HG03280 (cell line): ENCODE results near the gene PCGF3.
"Not testable (repeated sequence)": the region's sequence is repeated elsewhere in the genome, so short reads cannot be mapped to it uniquely, and the experiment has no call there.

Experiments used
- ATAC-seq: cut with Tn5 transposase; IDR thresholded peaks from one replicate; pipeline ENCODE4 v1.9.1; 2021; ENCODE audit warnings: mild to moderate bottlenecking, moderate library complexity; ENCODE audit not compliant: unreplicated experiment

PCGF3 gene

GRCh38 chr4:762211-763190 lies 56.9 kb downstream of the PCGF3 start:
- no peak for ATAC-seq

DNA sequence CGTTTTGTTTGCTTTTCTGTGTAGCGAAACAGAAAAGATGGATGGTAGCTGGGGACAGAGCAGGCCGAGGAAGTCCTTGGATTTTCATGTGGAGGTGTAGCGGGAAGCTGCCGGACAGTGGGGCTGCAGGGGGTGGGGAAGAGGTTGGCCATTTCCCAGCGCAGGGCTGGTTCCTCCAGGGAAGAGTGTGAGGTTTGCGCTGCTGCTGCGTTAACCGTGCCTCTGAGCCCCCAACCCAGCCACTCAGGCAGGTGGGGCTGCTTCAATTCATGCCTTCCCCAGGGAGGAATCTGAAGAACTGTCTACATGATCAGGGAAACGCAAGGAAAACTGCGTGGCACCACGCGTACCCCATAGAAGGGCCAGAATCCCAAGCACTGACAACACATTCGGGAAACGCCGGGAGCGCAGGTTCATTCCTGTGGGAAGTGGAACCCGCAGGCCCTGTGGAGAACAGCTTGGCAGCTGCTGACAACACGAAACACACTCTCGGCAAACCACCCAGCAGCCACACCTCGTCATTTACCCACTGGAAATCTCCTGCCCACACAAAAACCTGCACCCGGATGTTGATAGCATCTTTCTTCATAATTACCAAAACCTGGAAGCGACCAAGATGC lies 57.7 kb downstream of the PCGF3 start:
- ATAC-seq, result no peak

DNA sequence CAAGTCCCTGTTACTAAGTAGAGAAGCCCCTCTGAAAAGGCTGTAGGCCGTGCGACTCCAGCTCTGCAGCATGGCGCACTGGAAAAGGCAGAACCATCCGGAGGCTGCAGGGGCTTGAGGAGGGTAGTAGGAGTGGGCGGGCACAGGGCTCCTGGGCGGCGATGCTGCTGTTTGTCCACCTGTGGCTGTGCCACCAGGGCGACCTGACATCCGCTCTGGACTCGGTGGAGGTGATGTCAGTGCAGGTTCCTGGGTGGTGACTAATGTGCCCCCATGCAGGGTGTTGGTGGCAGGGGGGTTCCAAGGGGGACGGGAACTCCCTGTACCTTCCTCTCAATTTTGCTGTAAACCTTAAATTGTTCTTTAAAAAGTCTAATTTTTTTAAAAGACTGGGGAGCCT lies 58.3 kb downstream of the PCGF3 start:
- no peak for ATAC-seq

- ATAC-seq, result no peak
These were observed 59.0 kb downstream of the PCGF3 start for GRCh38 chr4:764405-765169.

DNA sequence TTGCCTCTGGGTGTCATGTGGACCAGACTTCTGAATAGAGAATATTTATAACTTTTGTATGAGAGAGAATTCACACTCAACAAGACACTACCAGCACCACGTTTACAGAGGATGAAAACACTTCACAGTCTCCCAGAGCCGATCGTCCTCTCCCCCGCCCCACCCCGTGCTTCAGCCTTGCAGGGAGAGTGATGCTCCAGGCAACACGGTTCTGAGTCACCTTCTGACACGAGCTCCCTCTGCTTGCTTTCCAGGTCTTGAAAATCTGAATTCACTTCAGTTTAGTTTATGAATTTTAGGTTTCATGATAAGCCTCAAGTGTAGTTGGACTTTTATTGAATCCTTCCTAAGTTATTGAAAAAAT lies 60.5 kb downstream of the PCGF3 start:
- no peak for ATAC-seq

DNA sequence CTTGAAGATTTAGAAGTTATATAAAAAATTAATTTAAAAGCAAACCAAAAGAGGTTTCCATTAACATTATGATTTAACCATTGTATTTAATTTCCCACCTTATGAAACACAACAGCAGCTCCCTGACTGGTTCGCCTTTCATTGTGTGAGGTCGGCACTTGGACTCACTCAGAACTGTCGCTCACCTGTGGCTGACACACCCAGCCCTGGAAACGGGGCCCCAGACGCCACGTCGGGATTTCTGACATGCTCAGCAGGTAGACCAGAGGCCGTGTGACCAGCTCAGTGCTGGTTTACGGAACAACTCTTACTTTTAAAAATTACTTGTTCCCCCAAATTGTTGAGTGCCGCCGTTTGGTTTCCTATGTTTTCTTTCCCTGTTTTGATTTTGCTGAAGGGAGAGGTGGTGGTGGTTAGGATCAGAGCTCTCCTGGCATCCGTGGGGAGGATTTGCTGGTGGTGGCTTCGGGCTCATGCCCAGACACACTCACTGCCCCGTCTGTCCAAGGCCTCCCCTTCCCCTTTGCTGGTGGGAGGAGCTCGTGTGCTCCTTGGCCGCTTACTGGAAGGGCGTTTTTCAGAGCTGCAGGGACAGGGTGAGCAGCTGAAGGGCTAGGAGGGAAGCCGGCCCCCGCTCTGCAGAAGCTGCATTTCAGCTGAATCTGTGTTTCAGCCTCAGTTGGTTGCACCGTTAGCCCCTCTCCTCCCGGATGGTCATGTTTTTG lies 61.1 kb downstream of the PCGF3 start:
- no peak for ATAC-seq

- ATAC-seq, result no peak
These were observed 62.4 kb downstream of the PCGF3 start for GRCh38 chr4:768076-768475.

- ATAC-seq, result no peak
These were observed 63.4 kb downstream of the PCGF3 start for GRCh38 chr4:768995-769394.

- ATAC-seq, result no peak
These were observed 63.9 kb downstream of the PCGF3 start for GRCh38 chr4:769511-769910.

DNA sequence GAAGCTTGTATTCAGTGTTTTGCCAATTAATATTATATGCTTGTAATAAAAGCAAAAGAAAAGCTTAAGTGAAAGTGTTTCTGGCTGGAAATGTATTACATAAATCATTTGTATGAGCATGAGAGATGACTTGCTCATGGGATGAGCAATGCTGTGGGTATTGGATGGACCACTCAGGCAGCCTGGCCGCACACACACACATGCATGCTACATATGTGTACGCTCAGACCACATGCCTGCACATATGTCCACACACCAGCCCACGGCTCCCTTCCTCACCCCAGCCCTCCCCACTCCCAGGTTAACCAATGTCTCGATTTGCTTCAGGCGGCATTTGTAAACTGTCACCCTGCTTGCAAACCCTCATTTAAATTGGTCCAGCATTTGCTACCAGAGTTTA lies 64.4 kb downstream of the PCGF3 start:
- no peak for ATAC-seq

GRCh38 chr4:771464-771863 lies 65.8 kb downstream of the PCGF3 start:
- no peak for ATAC-seq

DNA sequence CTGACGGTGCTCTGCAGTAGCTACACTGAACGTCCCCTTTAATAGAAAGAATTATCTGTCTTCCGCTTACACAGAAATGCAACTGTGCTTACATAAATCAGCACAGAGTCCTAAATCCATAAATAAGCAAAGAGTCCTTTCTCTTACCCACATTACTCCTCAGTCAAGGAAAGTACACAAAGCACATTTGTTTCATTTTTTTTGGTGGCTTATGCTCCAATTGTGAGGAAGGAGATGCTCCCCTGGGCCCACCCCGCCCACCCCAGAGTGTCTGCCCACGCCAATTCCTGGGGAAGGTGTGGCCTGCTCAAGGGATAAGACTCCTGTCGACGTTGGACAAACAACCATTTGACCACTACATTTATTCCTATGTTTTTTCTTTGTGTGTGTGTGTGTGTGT lies 66.5 kb downstream of the PCGF3 start:
- ATAC-seq, result no peak

- no peak for ATAC-seq
These were observed 67.1 kb downstream of the PCGF3 start for GRCh38 chr4:772776-773175.

DNA sequence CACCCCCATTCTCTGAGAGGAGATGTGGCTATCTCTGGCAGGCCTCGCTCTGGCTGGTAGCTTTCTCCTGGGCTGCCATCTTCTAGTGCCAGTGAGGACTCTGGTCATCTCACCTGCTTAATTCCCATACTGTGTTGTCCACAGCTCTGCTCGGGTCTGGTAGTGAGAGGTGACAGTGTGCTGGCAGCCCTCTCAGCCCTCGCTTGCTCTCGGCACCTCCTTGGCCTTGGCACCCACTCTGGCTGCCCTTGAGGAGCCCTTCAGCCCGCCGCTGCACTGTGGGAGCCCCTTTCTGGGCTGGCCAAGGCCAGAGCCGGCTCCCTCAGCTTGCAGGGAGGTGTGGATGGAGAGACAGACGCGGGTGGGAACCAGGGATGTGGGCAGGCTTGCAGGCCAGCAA lies 67.6 kb downstream of the PCGF3 start:
- ATAC-seq, result no peak

DNA sequence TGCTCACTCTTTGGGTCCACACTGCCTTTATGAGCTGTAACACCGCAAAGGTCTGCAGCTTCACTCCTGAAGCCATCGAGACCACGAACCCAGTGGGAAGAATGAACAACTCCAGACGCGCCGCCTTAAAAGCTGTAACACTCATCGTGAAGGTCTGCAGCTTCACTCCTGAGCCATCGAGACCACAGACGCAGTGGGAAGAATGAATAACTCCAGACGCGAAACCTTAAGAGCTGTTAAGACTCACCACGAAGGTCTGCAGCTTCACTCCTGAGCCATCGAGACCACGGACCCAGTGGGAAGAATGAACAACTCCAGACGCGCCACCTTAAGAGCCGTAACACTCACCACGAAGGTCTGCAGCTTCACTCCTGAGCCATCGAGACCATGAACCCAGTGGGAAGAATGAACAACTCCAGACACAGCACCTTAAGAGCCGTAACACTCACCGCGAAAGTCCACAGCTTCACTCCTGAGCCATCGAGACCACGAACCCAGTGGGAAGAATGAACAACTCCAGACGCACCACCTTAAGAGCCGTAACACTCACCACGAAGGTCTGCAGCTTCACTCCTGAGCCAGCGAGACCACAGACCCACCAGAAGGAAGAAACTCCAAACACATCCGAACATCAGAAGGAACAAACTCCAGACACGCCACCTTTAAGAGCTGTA lies 68.9 kb downstream of the PCGF3 start:
- not testable (repeated sequence) for ATAC-seq

- ATAC-seq, result not testable (repeated sequence)
These were observed 69.9 kb downstream of the PCGF3 start for GRCh38 chr4:775485-775884.

- ATAC-seq, result no peak
These were observed 71.3 kb downstream of the PCGF3 start for GRCh38 chr4:776743-777441.

DNA sequence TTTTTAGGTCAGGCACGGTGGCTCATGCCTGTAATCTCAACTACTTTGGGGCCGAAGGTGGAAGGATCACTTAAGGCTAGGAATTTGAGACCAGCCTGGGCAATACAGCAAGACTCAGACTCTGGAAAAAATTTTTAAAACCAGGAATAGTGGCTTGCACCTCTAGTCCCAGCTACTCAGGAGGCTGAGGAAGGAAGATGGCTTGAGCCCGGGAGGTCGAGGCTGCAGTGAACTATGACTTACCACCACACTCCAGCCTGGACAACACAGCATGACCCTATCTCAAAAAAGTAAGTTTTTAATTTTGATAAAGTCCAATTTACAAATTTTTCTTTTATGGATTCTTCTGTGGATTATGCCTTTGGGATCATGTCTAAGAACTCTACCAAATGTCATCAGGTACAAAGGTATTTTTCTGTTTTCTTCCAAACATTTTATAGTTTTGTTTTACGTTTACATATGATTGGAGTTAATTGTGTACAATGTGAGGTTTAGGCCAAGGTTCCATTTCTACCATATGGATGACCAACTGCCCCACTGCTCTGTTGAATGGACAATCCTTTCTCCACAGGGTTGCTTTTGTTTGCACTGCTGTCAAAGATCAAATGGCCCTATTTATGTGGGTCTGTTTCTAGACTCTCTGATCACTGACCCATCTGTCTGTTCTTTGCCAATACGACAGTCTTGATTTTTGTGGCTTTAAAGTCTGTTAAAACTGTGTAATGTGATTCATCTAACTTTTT lies 72.1 kb downstream of the PCGF3 start:
- no peak for ATAC-seq

DNA sequence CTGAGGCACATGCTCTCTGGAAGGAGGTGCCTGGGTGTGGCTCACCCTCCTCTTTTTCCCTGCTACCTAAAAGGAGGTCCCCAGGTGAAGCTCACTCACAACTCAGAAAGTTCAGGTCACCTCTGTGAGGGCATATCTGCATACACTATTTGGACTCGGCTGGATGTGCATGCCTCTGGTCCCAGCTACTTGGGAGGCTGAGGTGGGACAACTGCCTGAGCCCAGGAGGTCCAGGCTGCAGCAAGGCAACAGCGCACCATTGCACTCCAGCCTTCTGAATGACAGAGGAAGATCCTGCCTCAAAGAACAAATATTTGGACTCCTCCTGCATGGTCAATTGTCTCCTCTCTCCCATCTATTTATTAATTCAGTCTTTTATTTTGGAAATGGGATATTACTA lies 73.9 kb downstream of the PCGF3 start:
- ATAC-seq, result no peak
